OCI-LY7 (cell line): ENCODE data around the gene RPL26. TPM values are rescaled to one million over a fixed set of nuclear protein-coding genes. Genes with fewer than 3 reads are reported as not detected.

Experiments
- BruUV-seq: library from RNA; stranded (reverse); fragments of 400-500 nt; replicated peaks from 2 replicates; lab custom pipeline; 2021; lab: Mats Ljungman, UMichigan
- CTCF ChIA-PET: fragments of 300-600 bp; sonication (Branson Sonifier 250); formaldehyde crosslinking; loops from one replicate; lab custom pipeline; 2022; ENCODE audit warnings: antibody characterized with exemption; ENCODE audit not compliant: unreplicated experiment; lab: Charles Lee
- POLR2A ChIA-PET: fragments of 300-600 bp; sonication (Branson Sonifier 250); formaldehyde crosslinking; loops from one replicate; lab custom pipeline; 2022; ENCODE audit warnings: antibody characterized with exemption; lab: Charles Lee
- DNase-seq: peaks from one replicate; pipeline ENCODE4 v3.0.0-alpha.2; 2015; ENCODE audit warnings: low spot score
- H2AFZ ChIP-seq: fragments of 200-600 bp; sonication (generic), shearing (Covaris generic); 2 replicates; pipeline ENCODE4 v1.6.1; 2014; ENCODE audit warnings: mild to moderate bottlenecking, antibody characterized with exemption, low read length, moderate library complexity
- H3K27ac ChIP-seq: fragments of 200-600 bp; sonication (generic); 2 replicates; pipeline ENCODE4 v1.5.1; 2014; ENCODE audit warnings: mixed run types, low read depth, mild to moderate bottlenecking, moderate library complexity, low read length, inconsistent platforms; ENCODE audit not compliant: poor library complexity, severe bottlenecking
- H3K36me3 ChIP-seq: fragments of 200-600 bp; sonication (generic); 2 replicates; pipeline ENCODE4 v1.6.1; 2014; ENCODE audit warnings: mild to moderate bottlenecking, antibody characterized with exemption, low read length, moderate library complexity, mixed read lengths; ENCODE audit not compliant: insufficient read depth
- H3K4me1 ChIP-seq: fragments of 200-600 bp; sonication (generic); 2 replicates; pipeline ENCODE4 v1.5.1; 2014; ENCODE audit warnings: mild to moderate bottlenecking, low read length; ENCODE audit not compliant: insufficient read depth, poor library complexity, severe bottlenecking
- H3K4me2 ChIP-seq: fragments of 200-600 bp; sonication (generic); 2 replicates; pipeline ENCODE4 v1.6.1; 2014; ENCODE audit warnings: mild to moderate bottlenecking, low read length
- H3K4me3 ChIP-seq: fragments of 200-600 bp; sonication (generic); 2 replicates; pipeline ENCODE4 v1.5.1; 2014; ENCODE audit warnings: mild to moderate bottlenecking, low read depth, low read length; ENCODE audit not compliant: poor library complexity, severe bottlenecking
- H3K79me2 ChIP-seq: fragments of 200-600 bp; sonication (generic); 2 replicates; pipeline ENCODE4 v1.6.1; 2016; ENCODE audit warnings: low read depth, mild to moderate bottlenecking, low read length, moderate library complexity, mixed read lengths; ENCODE audit not compliant: insufficient read depth
- H3K9me2 ChIP-seq: fragments of 200-600 bp; sonication (generic); 2 replicates; pipeline ENCODE4 v1.6.1; 2016; ENCODE audit warnings: mild to moderate bottlenecking, low read length, mixed read lengths; ENCODE audit not compliant: insufficient read depth
- H3K9me3 ChIP-seq: fragments of 200-600 bp; sonication (generic); 2 replicates; pipeline ENCODE4 v1.6.1; 2014; ENCODE audit warnings: mild to moderate bottlenecking, mixed run types, low read length, mixed read lengths
- H4K20me1 ChIP-seq: fragments of 200-600 bp; sonication (generic); 2 replicates; pipeline ENCODE4 v1.6.1; 2014; ENCODE audit warnings: mild to moderate bottlenecking, antibody characterized with exemption, low read length, moderate library complexity, mixed read lengths; ENCODE audit not compliant: insufficient read depth
- CTCF ChIP-seq: fragments of 200-600 bp; sonication (generic); conservative IDR thresholded peaks from 2 replicates; pipeline ENCODE4 v1.5.1; 2014; ENCODE audit warnings: mild to moderate bottlenecking, antibody characterized with exemption, low read length, moderate library complexity, mixed read lengths
- EZH2phosphoT487 ChIP-seq: fragments of 200-600 bp; sonication (generic); IDR thresholded peaks from 2 replicates; pipeline ENCODE4 v1.6.1; 2018; ENCODE audit warnings: low read depth, borderline replicate concordance, mild to moderate bottlenecking, mixed run types, antibody characterized with exemption, low read length, moderate library complexity, mixed read lengths
- intact Hi-C: fragments of 100-400 bp; cut with micrococcal nuclease; formaldehyde crosslinking; loops from one replicate; pipeline ENCODE4 v1.10.0; 2022; ENCODE audit not compliant: unreplicated experiment
- total RNA-seq, 2 experiments: library from RNA; depleted of rRNA in 1 of 2; stranded (reverse); fragments of >200 nt in 1 of 2; shearing (Covaris generic) in 1 of 2; gene quantifications; 2 replicates each; pipeline ENCODE4 v1.2.3, GENCODE V29; 2014 to 2022

The RPL26 gene
- total RNA-seq, 2 experiments from 2014 or later, result 3,139 to 4,013 TPM

DNA sequence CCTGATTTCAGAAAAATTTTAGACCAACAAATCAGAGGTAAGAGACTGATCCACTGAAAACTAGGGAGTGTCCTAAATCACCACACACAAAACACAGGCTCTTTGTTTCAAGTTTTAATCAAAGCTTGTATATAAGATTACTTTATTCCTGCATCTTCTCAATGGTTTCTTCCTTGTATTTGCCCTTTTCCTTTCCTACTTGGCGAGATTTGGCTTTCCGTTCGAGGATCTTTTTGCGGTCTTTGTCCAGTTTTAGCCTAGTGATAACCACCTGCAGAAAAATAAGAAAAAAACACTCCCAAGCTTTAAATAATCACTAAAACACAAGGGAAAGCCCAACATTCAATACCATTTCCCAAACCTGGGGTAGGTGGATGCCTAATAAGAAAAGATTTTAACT lies 5.6 kb downstream of the RPL26 start:
- Histone ChIP-seq H3K27ac (peak overlapping the region; percentile 76), H2AFZ (no peak overlapping the region), H3K9me3 (no peaks in the 10 kb centered on the region), H4K20me1 (peaks cover 27% of the 10 kb centered on the region), H3K4me2 (peak overlapping the region; percentile 95), H3K79me2 (peaks cover 43% of the 10 kb centered on the region), H3K36me3 (peaks cover 75% of the 10 kb centered on the region), H3K9me2 (no peaks in the 10 kb centered on the region), H3K4me1 (peaks cover 59% of the 10 kb centered on the region), H3K4me3 (no peak overlapping the region)
- no peak for TF ChIP-seq CTCF
- no peak for TF ChIP-seq EZH2phosphoT487
- no peak for DNase-seq
- intact Hi-C loops, result loop anchor here (5.0 kb wide), 1 partner anchor 690 kb away; the partner anchor contains the start of genes TP53 and WRAP53
- no TSS peak for BruUV-seq
- ChIA-PET POLR2A (interaction anchor here (0.8 to 1.3 kb wide), 2 partner anchors 18 to 33 kb away, joined by 3 read pairs; no protein-coding TSS in a partner anchor), CTCF (interaction anchor here (0.8 to 1.1 kb wide), 2 partner anchors 17 to 76 kb away, joined by 3 read pairs; no protein-coding TSS in a partner anchor)

- CTCF ChIA-PET, result interaction anchor here (0.8 to 1.1 kb wide), 2 partner anchors 16 to 75 kb away, joined by 3 read pairs; no protein-coding TSS in a partner anchor
- peak within 1 kb of the TSS; percentile 95 for H3K4me2 ChIP-seq
Observed at GRCh38 chr17:8376271-8377067, 6.5 kb downstream of the RPL26 start, which contains the start of gene KRABD2. KRABD2 (minus strand) TSS chr17:8376704.

More at GRCh38 chr17:8376271-8377067, 6.5 kb downstream of the RPL26 start, which contains the start of gene KRABD2:
- peak; percentile 91 for DNase-seq
- H3K27ac ChIP-seq, result peak within 1 kb of the TSS; percentile 76
- H3K4me1 ChIP-seq, result peaks cover 57% of the 10 kb centered on the region
- TF ChIP-seq EZH2phosphoT487 (no peak), CTCF (peak; percentile 73)
- peaks cover 33% of the 10 kb centered on the region for H3K79me2 ChIP-seq
- intact Hi-C loops, result loop anchor here (5.0 kb wide), 1 partner anchor 689 kb away; the partner anchor contains the start of genes TP53 and WRAP53
- no TSS peak for BruUV-seq
- POLR2A ChIA-PET, result interaction anchor here (0.7 to 1.3 kb wide), 3 partner anchors 17 to 59 kb away, joined by 3 to 4 read pairs (median 3); partner anchors contain the start of gene NDEL1
- peaks cover 65% of the 10 kb centered on the region for H3K36me3 ChIP-seq
- H2AFZ ChIP-seq, result peak within 1 kb of the TSS; percentile 59
- no peaks in the 10 kb centered on the region for H3K9me3 ChIP-seq
- H3K4me3 ChIP-seq, result peak within 1 kb of the TSS; percentile 72
- H3K9me2 ChIP-seq, result no peaks in the 10 kb centered on the region
- peaks cover 20% of the 10 kb centered on the region for H4K20me1 ChIP-seq
